ENCODE results near the gene SH3RF3. TPM values are rescaled to one million over a fixed set of nuclear protein-coding genes. Genes with fewer than 3 reads are reported as not detected.

Gene SH3RF3
- total RNA-seq, 1 donor from 2014 or later = 2.1 TPM

DNA sequence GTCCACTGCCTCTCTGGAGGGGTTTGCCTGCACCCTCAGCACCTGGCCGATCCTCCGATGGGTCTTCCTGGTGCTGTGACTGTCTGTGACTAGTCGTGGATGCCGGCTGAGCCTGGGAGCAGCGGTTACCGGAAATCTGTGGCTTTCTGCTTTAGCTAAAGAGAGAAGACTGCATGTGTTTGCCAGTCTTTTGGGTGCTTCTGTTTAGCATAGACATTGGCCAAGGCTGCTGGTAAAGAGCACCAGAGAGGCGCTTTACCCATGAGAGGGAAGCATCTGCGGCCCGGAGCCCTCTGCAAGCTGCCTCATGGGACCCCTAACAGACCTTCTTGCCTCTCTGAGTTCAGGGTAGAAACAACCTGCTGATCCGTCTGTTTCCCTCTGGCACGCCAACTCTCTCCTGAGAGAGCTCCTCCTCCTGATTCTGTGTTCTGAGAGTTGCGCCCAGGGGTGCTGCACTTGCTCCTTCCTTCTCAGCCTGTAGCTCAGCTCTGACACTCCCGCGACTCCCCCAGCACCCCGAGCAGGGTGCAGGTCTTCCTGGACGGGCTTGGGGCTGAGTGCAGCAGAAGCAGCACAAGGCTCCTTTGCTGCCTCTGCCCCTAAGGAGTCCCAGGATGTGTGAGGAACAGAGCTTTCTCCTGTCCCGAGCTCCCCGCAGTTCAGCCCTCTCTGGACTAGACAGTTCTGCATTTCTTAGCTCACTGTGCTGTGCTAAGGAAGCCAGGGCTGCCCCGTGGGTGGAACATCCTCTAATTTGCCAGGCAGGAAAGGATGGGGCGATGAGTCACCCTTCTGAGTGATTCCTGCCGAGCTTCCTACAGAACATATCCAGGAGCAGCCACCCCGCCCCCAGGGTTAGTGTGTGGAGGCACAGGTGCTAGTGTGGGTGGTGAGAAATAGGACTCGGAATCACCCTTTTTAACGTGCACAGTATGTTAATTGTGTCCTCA is 203.2 kb downstream of the SH3RF3 start:
- Histone ChIP-seq H3K36me3 (ENCODE audit: control insufficient read depth in 3 of 3, insufficient read depth in 3 of 3, low read length in 3 of 3) (no peaks in the 10 kb centered on the region), H3K9me3 (ENCODE audit: control insufficient read depth in 3 of 3, low read length in 3 of 3) (no peaks in the 10 kb centered on the region), H3K9ac (ENCODE audit: low read depth in 1 of 3, low read length in 3 of 3) (peak overlapping the region in 1 of 3 donors; percentile 50), H3K27ac (ENCODE audit: low read depth, low read length) (no peak overlapping the region), H3K4me1 (ENCODE audit: control insufficient read depth in 3 of 3, insufficient read depth in 3 of 3, low read length in 3 of 3) (peaks cover 16 to 18% (median 17%) of the 10 kb centered on the region in 3 donors), H3K4me3 (ENCODE audit: low read length in 3 of 3) (peak overlapping the region in 2 of 3 donors; percentile 29 to 37), H3K27me3 (ENCODE audit: control insufficient read depth in 3 of 3, insufficient read depth in 3 of 3, low read length in 3 of 3) (no peaks in the 10 kb centered on the region)

DNA sequence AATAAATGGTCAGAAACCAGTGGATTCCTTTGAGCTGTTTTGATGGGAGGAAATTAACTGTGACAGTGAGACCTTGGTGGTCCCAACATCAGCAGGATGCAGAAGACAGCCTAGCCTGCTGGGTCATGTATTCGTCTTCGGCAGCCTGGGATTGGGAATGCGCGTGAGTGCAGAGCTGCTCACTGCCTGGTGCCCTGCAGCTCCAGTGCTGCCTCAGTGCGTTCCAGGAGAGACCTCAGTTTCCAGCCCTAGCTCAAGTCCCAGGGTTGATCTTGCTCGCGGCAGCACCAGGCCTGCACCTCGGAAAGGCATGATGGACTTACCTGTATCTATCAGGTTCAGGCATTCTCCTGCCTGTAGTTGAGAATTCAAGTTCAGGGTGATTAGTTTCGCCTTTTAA is 203.9 kb downstream of the SH3RF3 start:
- H3K4me1 ChIP-seq (ENCODE audit: control insufficient read depth in 3 of 3, insufficient read depth in 3 of 3, low read length in 3 of 3) = peaks cover 16 to 18% (median 17%) of the 10 kb centered on the region in 3 donors
- H3K36me3 ChIP-seq (ENCODE audit: control insufficient read depth in 3 of 3, insufficient read depth in 3 of 3, low read length in 3 of 3) = no peaks in the 10 kb centered on the region
- H3K27ac ChIP-seq (ENCODE audit: low read depth, low read length) = no peak overlapping the region
- no peak overlapping the region for H3K4me3 ChIP-seq (ENCODE audit: low read length in 3 of 3)
- H3K9me3 ChIP-seq (ENCODE audit: control insufficient read depth in 3 of 3, low read length in 3 of 3) = no peaks in the 10 kb centered on the region
- H3K9ac ChIP-seq (ENCODE audit: low read depth in 1 of 3, low read length in 3 of 3) = no peak overlapping the region
- H3K27me3 ChIP-seq (ENCODE audit: control insufficient read depth in 3 of 3, insufficient read depth in 3 of 3, low read length in 3 of 3) = no peaks in the 10 kb centered on the region

DNA sequence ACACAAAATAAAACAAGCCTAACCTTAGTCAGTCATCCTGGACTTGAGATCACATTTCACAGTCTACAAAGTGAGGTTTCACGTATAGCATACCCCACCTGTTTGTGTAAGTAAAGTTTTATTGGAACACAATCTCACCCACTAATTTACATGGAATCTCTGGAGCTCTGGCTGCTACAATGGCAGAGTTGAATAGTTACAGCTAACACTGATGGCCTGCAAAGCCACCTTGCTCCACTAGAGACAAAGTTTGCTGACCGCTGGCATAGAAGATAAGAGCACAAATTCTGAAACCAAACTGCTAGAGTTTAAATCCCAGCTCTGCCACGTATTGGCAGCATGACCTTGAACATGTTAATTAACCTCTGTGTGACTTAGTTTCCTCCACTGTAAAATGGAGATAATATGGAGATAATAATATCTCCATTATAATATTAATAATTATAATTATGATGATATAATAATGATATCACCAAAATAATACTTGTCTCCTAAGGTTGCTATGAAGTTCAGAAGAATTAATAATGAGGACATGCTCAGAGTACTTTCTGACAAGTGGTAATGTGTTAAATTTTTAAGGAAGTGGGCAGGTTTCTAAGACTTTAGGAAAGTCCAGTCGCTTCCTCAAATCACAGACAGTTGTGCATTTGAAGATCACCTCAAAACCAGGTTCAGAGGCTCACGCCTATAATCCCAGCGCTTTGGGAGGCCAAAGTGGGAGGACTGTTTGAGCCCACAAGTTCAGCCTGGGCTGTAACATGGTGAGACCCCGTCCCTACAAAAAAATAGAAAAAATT is 204.6 kb downstream of the SH3RF3 start:
- no peak overlapping the region for H3K9ac ChIP-seq (ENCODE audit: low read depth in 1 of 3, low read length in 3 of 3)
- H3K4me1 ChIP-seq (ENCODE audit: control insufficient read depth in 3 of 3, insufficient read depth in 3 of 3, low read length in 3 of 3) = peaks cover 16 to 18% (median 17%) of the 10 kb centered on the region in 3 donors
- H3K27ac ChIP-seq (ENCODE audit: low read depth, low read length) = no peak overlapping the region
- H3K4me3 ChIP-seq (ENCODE audit: low read length in 3 of 3) = no peak overlapping the region
- H3K27me3 ChIP-seq (ENCODE audit: control insufficient read depth in 3 of 3, insufficient read depth in 3 of 3, low read length in 3 of 3) = no peaks in the 10 kb centered on the region
- H3K9me3 ChIP-seq (ENCODE audit: control insufficient read depth in 3 of 3, low read length in 3 of 3) = no peaks in the 10 kb centered on the region
- H3K36me3 ChIP-seq (ENCODE audit: control insufficient read depth in 3 of 3, insufficient read depth in 3 of 3, low read length in 3 of 3) = no peaks in the 10 kb centered on the region

DNA sequence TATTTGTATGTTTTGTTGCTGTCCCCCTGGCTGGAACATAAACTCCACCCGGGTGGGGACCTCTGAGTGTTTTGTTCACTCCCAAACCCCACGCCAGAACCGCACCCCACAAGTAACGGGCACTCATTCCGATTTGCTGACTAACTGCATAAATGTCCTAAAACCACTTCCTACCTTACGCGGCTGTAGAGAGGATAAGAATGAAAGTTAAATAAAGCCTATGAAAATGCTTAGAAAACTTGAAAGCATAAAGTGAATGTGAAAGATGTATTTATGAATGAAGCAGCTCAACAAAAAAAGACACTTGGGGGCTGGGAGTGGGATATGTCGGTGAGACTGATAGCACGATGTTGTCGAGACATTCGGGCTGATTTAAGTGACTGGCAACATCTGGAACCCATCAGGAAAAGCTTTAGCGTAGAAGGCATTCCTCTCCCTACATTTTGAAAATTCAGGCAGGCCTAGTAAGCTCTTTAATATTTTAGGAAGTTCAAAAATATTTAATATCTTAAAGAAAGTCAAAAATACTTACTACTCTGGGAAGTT is 206.7 kb downstream of the SH3RF3 start:
- Histone ChIP-seq H3K4me3 (ENCODE audit: low read length in 3 of 3) (no peak overlapping the region), H3K36me3 (ENCODE audit: control insufficient read depth in 3 of 3, insufficient read depth in 3 of 3, low read length in 3 of 3) (no peaks in the 10 kb centered on the region), H3K9me3 (ENCODE audit: control insufficient read depth in 3 of 3, low read length in 3 of 3) (no peaks in the 10 kb centered on the region), H3K27me3 (ENCODE audit: control insufficient read depth in 3 of 3, insufficient read depth in 3 of 3, low read length in 3 of 3) (no peaks in the 10 kb centered on the region), H3K27ac (ENCODE audit: low read depth, low read length) (no peak overlapping the region), H3K4me1 (ENCODE audit: control insufficient read depth in 3 of 3, insufficient read depth in 3 of 3, low read length in 3 of 3) (peaks cover 16 to 18% (median 17%) of the 10 kb centered on the region in 3 donors), H3K9ac (ENCODE audit: low read depth in 1 of 3, low read length in 3 of 3) (no peak overlapping the region)

DNA sequence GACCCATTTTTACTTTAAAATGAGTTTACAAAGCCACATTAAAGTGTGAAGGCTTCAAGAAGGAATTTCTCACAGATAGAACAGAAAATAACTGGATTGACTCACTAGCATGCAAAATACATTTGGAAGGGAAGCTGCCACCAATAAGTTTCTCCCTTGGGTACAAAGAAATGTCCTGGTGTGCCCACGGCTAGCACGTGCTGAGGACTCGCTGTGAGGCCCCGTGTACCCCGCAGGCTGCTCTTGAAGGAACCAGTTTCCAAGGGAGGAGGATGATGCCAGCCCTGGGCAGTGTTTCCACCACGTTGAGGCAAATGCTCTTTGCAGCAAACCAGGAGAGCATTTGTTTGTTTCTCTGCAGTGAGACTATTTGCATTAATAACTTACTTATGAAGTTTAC is 207.3 kb downstream of the SH3RF3 start:
- Histone ChIP-seq H3K27me3 (ENCODE audit: control insufficient read depth in 3 of 3, insufficient read depth in 3 of 3, low read length in 3 of 3) (no peaks in the 10 kb centered on the region), H3K9ac (ENCODE audit: low read depth in 1 of 3, low read length in 3 of 3) (no peak overlapping the region), H3K9me3 (ENCODE audit: control insufficient read depth in 3 of 3, low read length in 3 of 3) (no peaks in the 10 kb centered on the region), H3K4me1 (ENCODE audit: control insufficient read depth in 3 of 3, insufficient read depth in 3 of 3, low read length in 3 of 3) (peaks cover 16 to 17% (median 16%) of the 10 kb centered on the region in 3 donors), H3K36me3 (ENCODE audit: control insufficient read depth in 3 of 3, insufficient read depth in 3 of 3, low read length in 3 of 3) (no peaks in the 10 kb centered on the region), H3K27ac (ENCODE audit: low read depth, low read length) (no peak overlapping the region), H3K4me3 (ENCODE audit: low read length in 3 of 3) (no peak overlapping the region)

DNA sequence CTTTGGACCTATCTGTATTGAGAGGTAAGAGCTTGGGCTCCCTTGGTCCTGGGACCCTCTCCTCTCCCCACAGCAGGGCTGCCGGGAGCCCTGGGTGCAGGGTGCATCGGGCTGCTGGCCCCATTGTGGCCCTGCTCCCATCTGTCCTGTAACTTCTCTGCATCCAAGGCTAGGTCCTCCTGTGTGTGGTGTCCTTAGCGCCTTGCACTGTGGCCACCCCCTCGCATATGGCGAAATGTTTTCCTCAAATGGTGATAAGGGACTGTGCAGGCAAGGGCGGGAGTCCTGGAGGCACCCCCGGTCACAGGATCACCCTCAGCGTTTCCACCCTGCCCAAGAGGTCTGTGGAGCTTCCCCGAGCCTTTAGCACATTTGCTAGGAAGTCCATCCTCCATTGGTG is 208.2 kb downstream of the SH3RF3 start:
- Histone ChIP-seq H3K27ac (ENCODE audit: low read depth, low read length) (no peak overlapping the region), H3K4me1 (ENCODE audit: control insufficient read depth in 3 of 3, insufficient read depth in 3 of 3, low read length in 3 of 3) (peaks cover 9 to 10% (median 10%) of the 10 kb centered on the region in 3 donors), H3K9me3 (ENCODE audit: control insufficient read depth in 3 of 3, low read length in 3 of 3) (no peaks in the 10 kb centered on the region), H3K36me3 (ENCODE audit: control insufficient read depth in 3 of 3, insufficient read depth in 3 of 3, low read length in 3 of 3) (no peaks in the 10 kb centered on the region), H3K9ac (ENCODE audit: low read depth in 1 of 3, low read length in 3 of 3) (no peak overlapping the region), H3K4me3 (ENCODE audit: low read length in 3 of 3) (no peak overlapping the region), H3K27me3 (ENCODE audit: control insufficient read depth in 3 of 3, insufficient read depth in 3 of 3, low read length in 3 of 3) (no peaks in the 10 kb centered on the region)

DNA sequence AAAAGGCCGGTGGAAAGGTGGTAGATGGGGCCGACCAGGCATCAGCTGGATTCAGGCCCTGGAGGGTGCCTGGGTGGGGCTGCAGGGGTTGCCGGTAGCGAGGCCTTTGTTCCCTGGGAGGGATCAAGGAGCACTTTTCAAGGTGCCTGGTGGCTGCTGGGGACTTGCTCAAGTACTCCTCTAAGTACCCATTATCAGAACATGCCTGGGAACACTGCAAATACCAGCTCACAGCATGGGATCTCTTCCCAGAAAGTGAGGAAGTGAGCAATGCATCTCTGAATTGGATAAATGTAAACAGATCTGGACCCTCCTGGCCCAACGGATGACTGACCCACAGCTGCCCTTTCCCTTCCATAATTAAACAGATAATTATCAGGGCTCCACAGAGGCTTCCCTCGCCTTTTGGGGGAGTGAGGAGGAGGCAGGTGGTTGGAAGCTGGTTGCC is 210.5 kb downstream of the SH3RF3 start:
- Histone ChIP-seq H3K27ac (ENCODE audit: low read depth, low read length) (no peak overlapping the region), H3K27me3 (ENCODE audit: control insufficient read depth in 3 of 3, insufficient read depth in 3 of 3, low read length in 3 of 3) (no peaks in the 10 kb centered on the region), H3K4me1 (ENCODE audit: control insufficient read depth in 3 of 3, insufficient read depth in 3 of 3, low read length in 3 of 3) (peaks cover 0 to 4% (median 3%) of the 10 kb centered on the region in 3 donors), H3K9ac (ENCODE audit: low read depth in 1 of 3, low read length in 3 of 3) (no peak overlapping the region), H3K4me3 (ENCODE audit: low read length in 3 of 3) (no peak overlapping the region), H3K9me3 (ENCODE audit: control insufficient read depth in 3 of 3, low read length in 3 of 3) (no peaks in the 10 kb centered on the region), H3K36me3 (ENCODE audit: control insufficient read depth in 3 of 3, insufficient read depth in 3 of 3, low read length in 3 of 3) (no peaks in the 10 kb centered on the region)

DNA sequence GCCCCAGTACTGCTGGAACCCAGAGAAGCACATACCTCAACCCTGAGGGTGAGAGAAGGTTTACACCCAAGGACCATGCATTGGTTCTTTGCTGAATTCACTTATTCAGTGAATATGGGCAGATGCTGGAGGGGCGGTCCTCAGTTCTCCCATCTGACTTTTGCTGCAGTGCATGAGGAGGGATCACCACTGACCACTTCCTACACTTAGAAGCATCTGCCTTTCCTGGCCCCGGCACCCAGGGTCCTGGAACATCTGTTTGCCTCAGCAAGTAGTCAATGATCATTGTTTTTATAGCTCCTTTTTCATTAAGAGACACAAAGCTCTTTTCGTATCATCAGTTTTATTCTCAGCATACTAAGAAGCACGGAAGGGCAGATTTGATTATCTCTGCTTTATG is 211.4 kb downstream of the SH3RF3 start:
- Histone ChIP-seq H3K9ac (ENCODE audit: low read depth in 1 of 3, low read length in 3 of 3) (no peak overlapping the region), H3K27ac (ENCODE audit: low read depth, low read length) (no peak overlapping the region), H3K4me3 (ENCODE audit: low read length in 3 of 3) (no peak overlapping the region), H3K36me3 (ENCODE audit: control insufficient read depth in 3 of 3, insufficient read depth in 3 of 3, low read length in 3 of 3) (no peaks in the 10 kb centered on the region), H3K27me3 (ENCODE audit: control insufficient read depth in 3 of 3, insufficient read depth in 3 of 3, low read length in 3 of 3) (no peaks in the 10 kb centered on the region), H3K4me1 (ENCODE audit: control insufficient read depth in 3 of 3, insufficient read depth in 3 of 3, low read length in 3 of 3) (peaks cover 0 to 4% (median 3%) of the 10 kb centered on the region in 3 donors), H3K9me3 (ENCODE audit: control insufficient read depth in 3 of 3, low read length in 3 of 3) (no peaks in the 10 kb centered on the region)

DNA sequence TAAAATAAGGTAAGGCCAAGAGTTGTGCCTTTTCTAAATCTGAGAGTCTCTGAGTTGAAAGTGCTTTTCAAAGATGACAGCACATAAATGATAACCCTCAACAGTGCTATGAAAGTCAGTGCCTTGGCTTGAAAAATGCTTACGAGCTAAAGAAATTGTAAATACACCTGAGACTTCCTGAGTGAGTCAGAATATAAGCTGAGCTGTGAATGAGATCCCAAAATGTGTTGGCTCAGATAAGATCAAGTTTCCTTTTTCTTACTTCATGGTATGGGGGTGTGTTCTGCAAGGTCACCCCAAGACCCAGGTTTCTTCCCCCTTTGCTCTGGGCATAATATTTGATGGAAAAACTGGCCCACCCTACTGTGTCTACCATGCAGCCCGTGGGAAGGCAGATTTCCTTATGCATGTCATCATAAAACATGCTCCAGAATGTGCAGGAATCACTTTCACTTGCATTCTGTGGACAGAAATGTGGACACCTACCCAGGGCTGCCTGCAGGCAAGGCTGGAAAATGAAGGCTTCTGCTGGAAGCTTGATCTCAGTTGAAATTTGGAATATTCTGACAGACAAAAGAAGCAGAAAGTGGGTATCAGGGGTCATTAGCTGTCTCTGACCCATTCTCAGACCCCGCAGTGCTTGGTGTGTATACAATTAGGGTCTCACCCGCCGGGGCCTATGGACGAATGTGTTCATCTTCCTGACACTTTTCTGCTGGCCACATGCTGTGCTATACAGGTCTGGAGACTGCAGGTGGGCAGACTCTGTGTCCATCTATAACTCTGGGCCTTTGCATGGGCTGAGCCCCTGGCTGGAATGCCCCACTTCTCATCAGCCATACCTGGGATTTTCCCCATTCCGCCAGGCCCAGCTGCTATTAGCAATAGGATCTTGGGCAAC is 212.6 kb downstream of the SH3RF3 start:
- Histone ChIP-seq H3K27me3 (ENCODE audit: control insufficient read depth in 3 of 3, insufficient read depth in 3 of 3, low read length in 3 of 3) (no peaks in the 10 kb centered on the region), H3K36me3 (ENCODE audit: control insufficient read depth in 3 of 3, insufficient read depth in 3 of 3, low read length in 3 of 3) (no peaks in the 10 kb centered on the region), H3K4me3 (ENCODE audit: low read length in 3 of 3) (no peak overlapping the region)

More for the DNA sequence above, 212.6 kb downstream of the SH3RF3 start:
- no peak overlapping the region for H3K9ac ChIP-seq (ENCODE audit: low read depth in 1 of 3, low read length in 3 of 3)
- H3K9me3 ChIP-seq (ENCODE audit: control insufficient read depth in 3 of 3, low read length in 3 of 3) = no peaks in the 10 kb centered on the region
- H3K27ac ChIP-seq (ENCODE audit: low read depth, low read length) = no peak overlapping the region
- H3K4me1 ChIP-seq (ENCODE audit: control insufficient read depth in 3 of 3, insufficient read depth in 3 of 3, low read length in 3 of 3) = peaks cover 0 to 4% (median 0%) of the 10 kb centered on the region in 3 donors

Measured in skeletal muscle tissue (tissue), 4 donors.